Mucosa of stomach (tissue), 1 donor: Measurements from ENCODE around the gene ALDH3B1.
A peak's percentile ranks its signal among the peaks of the same experiment; 100 is the strongest.

ENCODE experiments used
- H3K27me3 ChIP-seq: one replicate; pipeline ENCODE4 v1.7.0; 2013; ENCODE audit warnings: mild to moderate bottlenecking, low read length; ENCODE audit not compliant: control insufficient read depth, insufficient read depth
- H3K36me3 ChIP-seq: one replicate; pipeline ENCODE4 v1.7.0; 2013; ENCODE audit warnings: low read length; ENCODE audit not compliant: control insufficient read depth, insufficient read depth
- H3K4me1 ChIP-seq: one replicate; pipeline ENCODE4 v1.7.0; 2013; ENCODE audit warnings: mild to moderate bottlenecking, low read length; ENCODE audit not compliant: control insufficient read depth, insufficient read depth
- H3K4me3 ChIP-seq: one replicate; pipeline ENCODE4 v1.7.0; 2013; ENCODE audit warnings: low read length
- H3K9ac ChIP-seq: one replicate; pipeline ENCODE4 v1.7.0; 2013; ENCODE audit warnings: mild to moderate bottlenecking, low read length, moderate library complexity
- H3K9me3 ChIP-seq: one replicate; pipeline ENCODE4 v1.7.0; 2013; ENCODE audit warnings: mild to moderate bottlenecking, low read length, moderate library complexity; ENCODE audit not compliant: control insufficient read depth
- donor health status: Pancreatic carcinoma.

The ALDH3B1 gene

DNA sequence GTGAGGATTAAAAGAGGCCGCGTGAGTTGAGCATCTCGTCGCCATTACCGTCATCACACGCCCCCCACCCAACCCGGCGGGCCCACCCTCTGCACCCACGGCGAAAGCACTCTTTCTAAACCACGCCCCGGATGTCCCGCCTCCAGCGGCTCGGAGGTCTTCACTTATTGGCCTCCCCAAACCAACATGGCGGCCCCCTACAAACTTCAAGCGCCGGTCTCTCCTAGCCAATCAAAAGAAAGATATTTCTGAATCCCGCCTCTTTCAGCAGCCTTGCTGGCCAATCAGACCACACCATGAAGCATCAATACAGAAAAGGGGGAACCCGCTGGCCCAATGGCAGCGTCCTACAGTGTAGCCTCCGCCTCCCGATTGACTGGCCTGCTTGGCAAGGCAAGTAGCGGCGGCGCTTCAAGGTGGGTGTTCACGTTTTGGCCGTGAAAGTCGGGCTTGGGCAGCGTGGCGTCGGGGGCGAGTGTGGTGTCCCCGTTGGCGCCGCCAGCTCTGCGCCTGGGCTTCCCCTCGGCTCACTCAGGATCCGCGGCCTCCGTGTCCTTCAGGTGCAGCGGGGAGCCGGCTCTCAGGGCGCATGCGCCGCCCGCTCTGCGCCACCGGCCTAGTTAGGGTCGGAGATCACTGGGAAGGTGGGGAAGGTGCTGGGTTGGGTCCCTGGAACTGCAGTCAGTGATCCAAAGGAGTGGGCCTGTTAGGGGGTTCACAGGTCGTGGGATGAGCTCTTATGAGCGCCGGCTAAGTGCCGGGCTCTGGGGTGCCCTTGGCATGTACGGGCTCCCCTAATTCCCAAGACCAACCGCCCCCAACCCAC, 20.4 kb downstream of the ALDH3B1 start, which contains the start of gene NDUFS8:
TSS of gene NDUFS8 (plus strand) at position 364 of the 826 bp plus-strand sequence. CDS start 1,471 bp downstream, outside the sequence.
- H3K36me3 ChIP-seq: peaks cover 9% of the 10 kb centered on the region
- peaks cover 29% of the 10 kb centered on the region for H3K4me1 ChIP-seq
- no peaks in the 10 kb centered on the region for H3K27me3 ChIP-seq
- H3K4me3 ChIP-seq: peak within 1 kb of the TSS; percentile 99
- H3K9me3 ChIP-seq: no peaks in the 10 kb centered on the region
- H3K9ac ChIP-seq: peak within 1 kb of the TSS; percentile 94

DNA sequence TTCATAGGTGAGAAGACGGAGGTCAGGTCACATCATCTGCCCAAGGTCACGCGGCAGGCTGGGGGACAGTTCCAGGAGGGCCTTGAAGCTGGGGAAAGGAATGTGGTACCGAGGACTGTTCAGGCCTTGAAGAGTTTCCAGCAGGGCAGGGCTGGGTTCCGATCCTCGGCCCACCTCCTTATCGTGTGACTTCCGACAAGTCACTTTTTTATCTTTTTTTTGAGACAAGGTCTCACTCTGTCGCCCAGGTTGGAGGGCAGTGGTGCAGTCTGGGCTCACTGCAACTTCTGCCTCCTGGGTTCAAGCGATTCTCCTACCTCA, 21.0 kb downstream of the ALDH3B1 start:
- Histone ChIP-seq H3K36me3 (peaks cover 9% of the 10 kb centered on the region), H3K4me1 (peaks cover 29% of the 10 kb centered on the region), H3K9ac (peak overlapping the region; percentile 94), H3K27me3 (no peaks in the 10 kb centered on the region), H3K9me3 (no peaks in the 10 kb centered on the region), H3K4me3 (peak overlapping the region; percentile 99)

DNA sequence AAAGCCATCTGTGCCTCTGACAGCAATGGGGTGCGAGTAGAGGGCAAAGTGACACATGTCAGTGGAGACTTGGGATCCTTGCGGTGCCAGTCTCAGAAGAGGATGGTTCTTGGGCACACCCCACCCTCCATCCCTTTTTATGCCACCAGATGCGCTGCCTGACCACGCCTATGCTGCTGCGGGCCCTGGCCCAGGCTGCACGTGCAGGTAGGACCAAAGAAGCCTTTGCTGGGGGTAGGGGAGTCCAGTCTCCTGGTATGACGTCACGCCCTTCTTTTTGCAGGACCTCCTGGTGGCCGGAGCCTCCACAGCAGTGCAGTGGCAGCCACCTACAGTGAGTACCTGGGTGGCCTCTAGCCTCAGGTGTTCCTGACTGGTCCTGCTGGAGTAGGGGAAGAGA, 21.9 kb downstream of the ALDH3B1 start:
- Histone ChIP-seq H3K4me3 (no peak overlapping the region), H3K9me3 (no peaks in the 10 kb centered on the region), H3K9ac (no peak overlapping the region), H3K27me3 (no peaks in the 10 kb centered on the region), H3K4me1 (peaks cover 30% of the 10 kb centered on the region), H3K36me3 (peaks cover 9% of the 10 kb centered on the region)

DNA sequence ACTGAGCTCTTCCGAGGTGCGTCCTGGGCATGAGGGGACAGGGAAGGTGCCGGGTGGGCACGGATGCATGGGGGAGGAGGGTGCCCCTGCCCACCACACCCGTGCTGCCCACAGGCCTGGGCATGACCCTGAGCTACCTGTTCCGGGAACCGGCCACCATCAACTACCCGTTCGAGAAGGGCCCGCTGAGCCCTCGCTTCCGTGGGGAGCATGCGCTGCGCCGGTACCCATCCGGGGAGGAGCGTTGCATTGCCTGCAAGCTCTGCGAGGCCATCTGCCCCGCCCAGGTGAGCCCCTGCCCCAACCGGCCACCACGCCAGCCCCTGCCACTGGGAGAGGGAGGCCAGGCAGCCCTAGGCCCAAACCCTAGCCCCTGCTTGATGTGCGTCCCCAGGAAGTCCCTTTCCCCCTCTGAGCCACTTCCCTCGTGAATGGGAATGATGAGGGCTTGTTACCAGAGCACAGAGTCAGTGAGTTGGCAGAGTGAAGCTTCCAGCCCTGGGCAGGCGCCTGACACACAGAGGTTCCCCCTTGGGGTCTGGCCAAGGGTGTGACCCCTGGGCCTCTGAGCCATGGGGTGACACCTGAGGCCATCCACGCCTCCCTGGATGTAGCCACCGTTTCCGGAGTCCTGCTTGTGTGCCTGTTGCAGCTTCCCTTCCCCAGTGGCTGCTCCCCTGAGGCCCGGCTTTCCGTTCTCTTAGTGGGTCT, 23.0 kb downstream of the ALDH3B1 start:
- Histone ChIP-seq H3K4me1 (peaks cover 42% of the 10 kb centered on the region), H3K9ac (no peak overlapping the region), H3K4me3 (no peak overlapping the region), H3K9me3 (no peaks in the 10 kb centered on the region), H3K36me3 (peaks cover 9% of the 10 kb centered on the region), H3K27me3 (no peaks in the 10 kb centered on the region)

DNA sequence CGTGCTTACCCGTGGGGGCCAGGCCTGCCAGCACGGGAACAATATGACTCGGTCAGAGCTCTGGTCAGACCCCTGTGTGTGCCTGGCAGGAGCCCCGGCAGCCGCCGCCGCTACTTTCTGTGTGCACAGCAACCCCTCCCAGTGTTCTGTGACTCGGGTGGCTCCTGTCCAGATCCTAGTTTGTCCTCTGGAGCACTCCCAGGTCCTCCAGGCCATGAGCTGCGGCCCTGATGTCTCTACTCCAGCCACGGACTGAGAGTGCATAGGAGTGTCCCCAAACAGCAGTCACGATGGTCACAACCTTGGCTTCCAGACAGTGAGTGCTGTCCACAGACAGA, 23.6 kb downstream of the ALDH3B1 start:
- H3K9me3 ChIP-seq: no peaks in the 10 kb centered on the region
- H3K4me3 ChIP-seq: no peak overlapping the region
- H3K4me1 ChIP-seq: peaks cover 47% of the 10 kb centered on the region
- H3K27me3 ChIP-seq: no peaks in the 10 kb centered on the region
- H3K9ac ChIP-seq: no peak overlapping the region
- H3K36me3 ChIP-seq: peaks cover 9% of the 10 kb centered on the region

DNA sequence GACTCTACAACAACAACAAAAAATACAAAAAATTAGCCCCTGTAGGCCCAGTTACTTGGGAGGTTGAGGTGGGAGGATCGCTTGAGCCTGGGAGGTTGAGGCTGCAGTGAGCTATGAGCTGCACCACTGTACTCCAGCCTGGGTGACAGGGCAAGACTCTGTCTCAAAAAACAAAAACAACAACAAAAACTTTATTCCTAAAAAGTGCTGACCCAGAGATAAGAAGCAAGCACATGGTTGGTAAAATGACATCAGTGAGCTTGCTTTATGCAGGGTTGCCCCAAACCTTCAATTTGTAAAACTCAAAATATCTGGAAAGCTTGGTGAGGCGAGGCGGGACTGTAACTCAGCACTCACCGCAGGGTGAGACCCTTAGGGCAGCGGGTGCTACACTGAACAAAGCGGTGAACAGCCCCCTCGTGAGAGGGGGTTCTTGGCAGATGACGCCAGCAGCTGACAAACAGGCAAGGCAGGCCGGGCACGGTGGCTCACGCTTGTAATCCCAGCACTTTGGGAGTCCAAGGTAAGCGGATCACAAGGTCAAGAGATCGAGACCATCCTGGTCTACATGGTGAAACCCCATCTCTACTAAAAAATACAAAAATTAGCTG, 25.2 kb downstream of the ALDH3B1 start:
- H3K9ac ChIP-seq: no peak overlapping the region
- peaks cover 9% of the 10 kb centered on the region for H3K36me3 ChIP-seq
- H3K9me3 ChIP-seq: no peaks in the 10 kb centered on the region
- peaks cover 58% of the 10 kb centered on the region for H3K4me1 ChIP-seq
- H3K4me3 ChIP-seq: no peak overlapping the region
- H3K27me3 ChIP-seq: no peaks in the 10 kb centered on the region

DNA sequence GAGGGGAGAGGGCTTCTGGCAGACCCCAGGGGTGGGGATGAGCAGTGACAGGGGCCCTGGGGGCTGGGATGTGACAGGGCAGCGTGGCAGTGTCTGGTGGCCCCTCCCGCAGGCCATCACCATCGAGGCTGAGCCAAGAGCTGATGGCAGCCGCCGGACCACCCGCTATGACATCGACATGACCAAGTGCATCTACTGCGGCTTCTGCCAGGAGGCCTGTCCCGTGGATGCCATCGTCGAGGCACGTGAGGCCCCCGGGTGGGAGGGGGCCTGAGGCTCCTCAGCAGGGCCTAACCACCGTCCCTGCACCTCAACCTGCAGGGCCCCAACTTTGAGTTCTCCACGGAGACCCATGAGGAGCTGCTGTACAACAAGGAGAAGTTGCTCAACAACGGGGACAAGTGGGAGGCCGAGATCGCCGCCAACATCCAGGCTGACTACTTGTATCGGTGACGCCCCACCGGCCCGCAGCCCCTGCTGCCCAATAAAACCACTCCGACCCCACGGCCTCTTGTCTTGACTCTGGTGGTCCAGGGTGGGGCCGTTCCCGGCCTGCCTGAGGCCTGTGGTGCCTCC, 26.1 kb downstream of the ALDH3B1 start:
- Histone ChIP-seq H3K9me3 (no peaks in the 10 kb centered on the region), H3K4me1 (peaks cover 63% of the 10 kb centered on the region), H3K4me3 (no peak overlapping the region), H3K9ac (peak overlapping the region; percentile 3), H3K27me3 (no peaks in the 10 kb centered on the region), H3K36me3 (peaks cover 9% of the 10 kb centered on the region)

DNA sequence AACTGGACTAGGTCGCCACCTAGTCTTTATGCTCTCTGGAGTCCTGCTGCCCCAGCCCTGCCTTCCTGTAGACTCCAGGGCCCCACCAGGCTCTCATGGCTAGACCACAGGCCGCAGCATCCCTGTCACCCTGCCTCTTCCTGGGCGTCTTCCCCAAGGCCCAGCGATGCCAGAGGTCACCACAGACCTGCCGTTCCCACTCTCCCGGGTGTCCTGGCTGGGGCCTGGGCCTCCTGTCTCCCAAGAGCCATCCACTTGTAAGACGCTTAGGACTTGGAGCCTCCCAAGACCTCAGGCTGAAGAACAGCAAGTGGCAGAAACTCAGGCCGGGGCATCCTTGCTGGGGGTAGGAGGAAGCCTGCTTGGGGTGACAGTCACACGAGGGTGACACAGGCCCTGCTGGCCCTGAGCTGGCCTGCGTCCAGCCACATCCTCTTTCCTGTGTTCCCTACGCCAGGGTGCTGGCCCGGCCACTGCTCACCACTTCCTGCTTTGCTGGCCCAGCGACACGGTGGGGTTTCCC, 26.7 kb downstream of the ALDH3B1 start:
- no peak overlapping the region for H3K4me3 ChIP-seq
- no peaks in the 10 kb centered on the region for H3K9me3 ChIP-seq
- peaks cover 9% of the 10 kb centered on the region for H3K36me3 ChIP-seq
- no peaks in the 10 kb centered on the region for H3K27me3 ChIP-seq
- peaks cover 58% of the 10 kb centered on the region for H3K4me1 ChIP-seq
- peak overlapping the region; percentile 3 for H3K9ac ChIP-seq

DNA sequence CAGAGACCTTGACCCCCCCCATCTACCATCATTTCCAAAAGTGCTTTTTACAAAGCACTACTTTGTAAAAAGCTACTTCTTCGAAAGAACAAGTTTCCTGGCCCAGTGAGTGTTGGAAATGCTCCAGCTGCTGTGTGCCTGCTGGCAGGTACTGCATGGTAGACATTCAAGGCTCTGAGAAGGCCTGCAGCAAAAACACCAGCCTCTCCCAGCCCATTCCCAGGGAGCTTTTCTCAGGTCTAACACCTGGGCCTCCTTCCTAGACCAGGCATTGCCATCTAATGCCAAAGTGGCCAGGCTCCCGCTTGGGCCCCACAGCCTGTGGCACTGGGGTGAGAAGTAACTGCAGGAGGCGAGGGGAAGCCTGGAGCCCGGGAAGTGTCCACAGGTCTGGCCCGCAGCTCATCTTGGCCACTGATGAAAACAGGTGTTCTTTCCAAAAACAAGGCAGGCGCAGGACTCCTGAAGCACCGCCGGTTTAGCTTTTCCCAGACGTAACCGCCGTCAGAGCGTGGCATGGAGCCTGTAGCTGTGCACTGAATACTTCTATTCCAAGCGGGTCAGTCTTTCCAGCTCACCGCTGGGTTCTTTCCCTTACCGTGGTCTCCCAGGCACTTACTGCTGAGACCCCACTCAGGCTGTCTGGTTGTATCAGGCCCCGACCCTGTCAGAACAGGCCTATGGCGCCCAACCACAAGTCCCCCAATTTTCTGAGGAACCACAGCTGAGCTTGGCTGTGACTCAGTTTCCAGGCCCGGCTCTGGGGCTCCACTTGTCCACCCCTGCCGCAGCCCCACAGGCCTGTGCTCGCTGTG, 27.5 kb downstream of the ALDH3B1 start:
- Histone ChIP-seq H3K4me1 (peaks cover 49% of the 10 kb centered on the region), H3K27me3 (no peaks in the 10 kb centered on the region), H3K36me3 (peaks cover 9% of the 10 kb centered on the region), H3K9me3 (no peaks in the 10 kb centered on the region), H3K4me3 (no peak overlapping the region), H3K9ac (peak overlapping the region; percentile 95)

DNA sequence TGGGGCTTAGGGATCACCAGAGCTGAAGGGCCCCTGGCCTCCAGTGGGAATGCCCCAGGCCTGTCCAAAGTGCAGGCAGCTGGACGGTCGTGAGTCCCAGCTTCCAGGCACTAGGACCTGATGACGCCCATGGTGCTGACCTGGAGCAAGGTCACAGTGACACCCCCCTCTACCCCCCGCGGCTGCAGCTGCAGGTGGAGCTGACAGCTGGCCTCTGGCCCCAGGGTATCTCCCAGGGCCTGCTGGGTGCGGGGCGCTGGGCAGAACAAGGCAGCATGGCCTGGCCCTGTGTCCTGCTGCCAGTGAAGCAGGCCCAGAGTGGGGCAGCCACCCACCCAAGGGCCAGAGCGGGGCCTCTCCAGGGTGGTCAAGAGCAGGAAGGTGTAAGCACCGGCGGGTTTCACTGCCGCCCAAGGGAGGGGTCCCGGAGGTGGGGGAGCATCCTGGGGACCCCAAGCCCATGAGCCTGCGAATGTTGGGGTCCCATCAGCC, 28.1 kb downstream of the ALDH3B1 start:
- H3K9ac ChIP-seq: peak overlapping the region; percentile 95
- H3K4me3 ChIP-seq: peak overlapping the region; percentile 94
- H3K36me3 ChIP-seq: peaks cover 8% of the 10 kb centered on the region
- no peaks in the 10 kb centered on the region for H3K9me3 ChIP-seq
- peaks cover 45% of the 10 kb centered on the region for H3K4me1 ChIP-seq
- H3K27me3 ChIP-seq: no peaks in the 10 kb centered on the region
